Heart left ventricle (tissue), 16 donors: ENCODE results near the gene NELL1. TPM values are rescaled to one million over a fixed set of nuclear protein-coding genes. Genes with fewer than 3 reads are reported as not detected.

Experiments used
- ATAC-seq, 4 donors: fragments of 200-7000 bp; cut with Tn5 transposase; one replicate each; pipeline ENCODE4 v1.9.1; 2020 to 2022; ENCODE audit warnings: moderate library complexity in 4 of 4, mild to moderate bottlenecking in 3 of 4, moderate number of reproducible peaks in 1 of 4
- DNase-seq, 5 donors: peaks; one replicate each; pipeline ENCODE4 v3.0.0-alpha.2; 2020
- H3K27ac ChIP-seq, 12 donors: fragments of 200-600 bp; sonication (generic) in 4 of 12; one replicate each; pipeline versions ENCODE4 v1.5.0 to v1.8.0; 2016 to 2022; ENCODE audit warnings: mild to moderate bottlenecking in 2 of 12
- H3K27me3 ChIP-seq, 9 donors: fragments of 200-600 bp; sonication (generic) in 2 of 9; one replicate each; pipeline versions ENCODE4 v1.5.1 to v1.8.0; 2016 to 2022; ENCODE audit warnings: mild to moderate bottlenecking in 3 of 9
- H3K36me3 ChIP-seq, 9 donors: fragments of 200-600 bp; sonication (generic) in 2 of 9; one replicate each; pipeline versions ENCODE4 v1.5.0 to v1.8.0; 2018 to 2022; ENCODE audit warnings: mild to moderate bottlenecking in 2 of 9
- H3K4me1 ChIP-seq, 12 donors: fragments of 200-600 bp; sonication (generic) in 4 of 12; one replicate each; pipeline versions ENCODE4 v1.5.0 to v1.8.0; 2016 to 2022; ENCODE audit warnings: mild to moderate bottlenecking in 3 of 12
- H3K4me3 ChIP-seq, 12 donors: fragments of 200-600 bp; sonication (generic) in 4 of 12; one replicate each; pipeline versions ENCODE4 v1.5.0 to v1.8.0; 2017 to 2022; ENCODE audit warnings: mild to moderate bottlenecking in 9 of 12, moderate library complexity in 4 of 12
- H3K9me3 ChIP-seq, 12 donors: fragments of 200-600 bp; sonication (generic) in 4 of 12; one replicate each; pipeline versions ENCODE4 v1.5.0 to v1.8.0; 2016 to 2022; ENCODE audit warnings: mild to moderate bottlenecking in 1 of 12
- POLR2A ChIP-seq, 2 donors: fragments of 450-650 bp; IDR thresholded peaks; one replicate each; pipeline ENCODE4 v1.6.1; 2017; ENCODE audit warnings: antibody characterized with exemption in 2 of 2, mild to moderate bottlenecking in 2 of 2, moderate library complexity in 2 of 2
- WGBS, 4 donors: extraction: QIAGEN DNeasy Blood & Tissue Kit in 2 of 4; methylation state at CpG; one replicate each; pipeline versions ENCODE4 v1.1.5 to v1.1.7; 2013 to 2018; 5-methylcytosine and 5-hydroxymethylcytosine counted together
- intact Hi-C, 10 donors: fragments of 100-400 bp; cut with DNase I; formaldehyde crosslinking; loops; one replicate each; pipeline versions ENCODE4 v1.11.1 to v1.14.2; 2022
- polyA plus RNA-seq, 2 donors: library from polyadenylated mRNA; stranded (reverse); fragments of 200-250 nt; gene quantifications; one replicate each; pipeline ENCODE4 v1.2.3, GENCODE V29; 2013
- total RNA-seq, 9 donors: library from RNA; depleted of rRNA in 2 of 9; stranded (reverse); fragments of >200 nt in 2 of 9; fragmentation: NEBNext Ultra II Directional in 3 of 9; extraction: Animal tissue kit (Norgen Biotek cat#: 25700) in 3 of 9; gene quantifications; one replicate each; pipeline versions ENCODE4 v1.1.0 to v1.2.4, GENCODE V29; 2016 to 2023
- TF ChIP-seq, protein P1 (sequence below), 12 donors: fragments of 200-600 bp; sonication (generic) in 4 of 12; IDR thresholded peaks; one replicate each; pipeline versions ENCODE4 v1.5.0 to v1.8.0; 2018 to 2022; ENCODE audit warnings: antibody characterized with exemption in 12 of 12, mild to moderate bottlenecking in 5 of 12
- donor health status: ischemic (EF 13 %, LVEDD 7.1; RV severe dilation, severe dysfunction).
- donor health status: healthy with polysubstance abuse.
- donor health status: DM: no; HTN: yes; CAD: no.
- donor health status: DM: no; HTN: no; CAD: no.
- donor health status: ischemic (EF 25% LVEDD 6.9; RV normal size, moderate dysfunction).
- donor health status: ischemic (EF 25% LVEDD 5.7; RV mildly dilated, moderate dysfunction).
- donor health status: healthy.
- donor health status: DM: yes; HTN: yes; CAD: no.
- donor health status: ischemic (EF 35%, LVEDD 5.7; RV mildly dilated, moderate dysfunction).
- donor health status: nonischemic (EF 11% LVEDD 7.7; RV severe dilation, severe dysfunction).
- donor health status: DM: yes; HTN: yes; CAD: no.
- donor health status: PGD.
- donor health status: ischemic (EF 29% LVEDD 5.4; RV normal size, mild dysfunction).
- donor health status: nonischemic (EF 23%, LVEDD 6.1; RV moderate dilation, normal function).

NELL1 gene
- total and polyA plus RNA-seq, 11 donors, result 1.6 TPM; not detected in 10

DNA sequence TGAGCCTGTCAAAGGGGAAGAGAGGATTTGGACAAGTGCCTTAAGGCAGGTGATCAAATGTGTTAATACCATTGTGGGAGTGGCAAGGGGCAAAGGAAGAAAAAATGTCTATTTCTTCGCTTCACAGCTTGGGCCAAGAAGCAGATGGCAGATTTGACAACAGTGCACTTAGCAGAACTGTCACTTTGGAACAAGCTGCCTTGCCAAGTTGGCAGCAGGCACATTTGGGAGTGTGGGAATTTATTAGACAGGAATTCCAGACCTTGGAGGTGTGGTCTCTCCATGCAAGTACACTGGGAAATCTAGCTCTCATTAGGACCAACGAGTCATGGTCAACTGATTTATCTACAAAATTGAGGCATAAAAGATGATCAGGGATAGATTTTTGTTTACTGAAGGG, 265.1 kb downstream of the NELL1 start:
- intact Hi-C loops, result no loop called here
- DNase-seq (no peak), ATAC-seq (no peak)
- WGBS, 4 donors, result 43 to 70% (median 59%) methylated on average over 2 of the region's 2 CpGs
- H3K4me3 ChIP-seq, result no peak overlapping the region
- H3K27me3 ChIP-seq, result no peaks in the 10 kb centered on the region
- no peaks in the 10 kb centered on the region for H3K9me3 ChIP-seq
- no peaks in the 10 kb centered on the region for H3K4me1 ChIP-seq
- H3K27ac ChIP-seq, result no peak overlapping the region
- TF ChIP-seq, protein P1, sequence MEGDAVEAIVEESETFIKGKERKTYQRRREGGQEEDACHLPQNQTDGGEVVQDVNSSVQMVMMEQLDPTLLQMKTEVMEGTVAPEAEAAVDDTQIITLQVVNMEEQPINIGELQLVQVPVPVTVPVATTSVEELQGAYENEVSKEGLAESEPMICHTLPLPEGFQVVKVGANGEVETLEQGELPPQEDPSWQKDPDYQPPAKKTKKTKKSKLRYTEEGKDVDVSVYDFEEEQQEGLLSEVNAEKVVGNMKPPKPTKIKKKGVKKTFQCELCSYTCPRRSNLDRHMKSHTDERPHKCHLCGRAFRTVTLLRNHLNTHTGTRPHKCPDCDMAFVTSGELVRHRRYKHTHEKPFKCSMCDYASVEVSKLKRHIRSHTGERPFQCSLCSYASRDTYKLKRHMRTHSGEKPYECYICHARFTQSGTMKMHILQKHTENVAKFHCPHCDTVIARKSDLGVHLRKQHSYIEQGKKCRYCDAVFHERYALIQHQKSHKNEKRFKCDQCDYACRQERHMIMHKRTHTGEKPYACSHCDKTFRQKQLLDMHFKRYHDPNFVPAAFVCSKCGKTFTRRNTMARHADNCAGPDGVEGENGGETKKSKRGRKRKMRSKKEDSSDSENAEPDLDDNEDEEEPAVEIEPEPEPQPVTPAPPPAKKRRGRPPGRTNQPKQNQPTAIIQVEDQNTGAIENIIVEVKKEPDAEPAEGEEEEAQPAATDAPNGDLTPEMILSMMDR (IDR thresholded peaks at IDR 0.05), result no peak
- no peak for TF ChIP-seq POLR2A (IDR thresholded peaks at IDR 0.05)
- H3K36me3 ChIP-seq, result no peaks in the 10 kb centered on the region

DNA sequence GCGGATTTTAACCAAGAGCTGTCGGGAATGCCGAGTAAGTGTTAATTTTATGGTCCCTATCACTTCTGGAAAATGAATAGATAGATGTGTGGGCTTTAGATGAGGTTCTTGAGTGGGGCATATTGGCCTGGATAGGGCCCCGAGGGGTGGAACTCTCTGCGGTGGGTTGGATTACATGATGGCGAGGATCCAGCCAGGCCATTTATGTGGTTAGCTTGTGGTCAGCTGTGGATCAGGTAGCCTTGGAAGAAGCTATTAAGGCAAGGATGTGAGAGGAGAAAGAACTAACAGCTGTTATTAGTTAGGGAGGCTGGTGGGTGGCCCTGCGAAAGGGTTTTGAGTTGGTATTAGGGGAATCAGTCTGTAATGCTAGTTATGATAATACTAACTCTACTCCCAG, 268.4 kb downstream of the NELL1 start:
- intact Hi-C loops, result no loop called here
- no peaks in the 10 kb centered on the region for H3K27me3 ChIP-seq
- TF ChIP-seq, protein P1 (IDR thresholded peaks at IDR 0.05), result no peak
- no peak for TF ChIP-seq POLR2A (IDR thresholded peaks at IDR 0.05)
- no peak overlapping the region for H3K27ac ChIP-seq
- ATAC-seq (no peak), DNase-seq (no peak)
- no peaks in the 10 kb centered on the region for H3K9me3 ChIP-seq
- no peaks in the 10 kb centered on the region for H3K4me1 ChIP-seq
- H3K4me3 ChIP-seq, result no peak overlapping the region
- WGBS, 4 donors, result 78 to 92% (median 84%) methylated on average over 7 of the region's 7 CpGs
- H3K36me3 ChIP-seq, result no peaks in the 10 kb centered on the region

DNA sequence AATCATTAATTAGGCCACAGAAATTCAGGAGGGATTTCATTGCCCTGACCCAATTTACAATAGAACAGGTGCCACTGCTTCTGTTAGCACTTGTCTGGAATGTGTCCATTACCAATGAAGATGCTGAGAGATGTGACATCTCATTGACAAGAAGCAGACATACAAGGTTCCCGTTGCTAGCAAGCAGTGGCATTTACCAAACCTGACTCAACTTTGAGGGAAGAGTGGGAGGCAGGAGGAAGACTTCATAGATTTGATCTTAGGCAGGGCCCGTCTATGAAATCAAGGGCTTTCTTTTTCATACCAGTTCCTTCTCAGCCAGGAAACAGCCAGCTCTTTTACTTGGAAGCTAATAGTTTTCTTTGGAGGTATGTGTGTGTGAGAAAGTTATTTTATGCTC, 280.2 kb downstream of the NELL1 start:
- DNase-seq (no peak), ATAC-seq (no peak)
- Histone ChIP-seq H3K27me3 (no peaks in the 10 kb centered on the region), H3K4me3 (no peak overlapping the region), H3K9me3 (no peaks in the 10 kb centered on the region), H3K27ac (no peak overlapping the region), H3K36me3 (no peaks in the 10 kb centered on the region), H3K4me1 (no peaks in the 10 kb centered on the region)
- TF ChIP-seq, protein P1 (IDR thresholded peaks at IDR 0.05), result no peak
- TF ChIP-seq POLR2A (IDR thresholded peaks at IDR 0.05), result no peak
- intact Hi-C loops, result no loop called here
- WGBS, 4 donors, result 8 to 18% (median 14%) methylated on average over 2 of the region's 2 CpGs

DNA sequence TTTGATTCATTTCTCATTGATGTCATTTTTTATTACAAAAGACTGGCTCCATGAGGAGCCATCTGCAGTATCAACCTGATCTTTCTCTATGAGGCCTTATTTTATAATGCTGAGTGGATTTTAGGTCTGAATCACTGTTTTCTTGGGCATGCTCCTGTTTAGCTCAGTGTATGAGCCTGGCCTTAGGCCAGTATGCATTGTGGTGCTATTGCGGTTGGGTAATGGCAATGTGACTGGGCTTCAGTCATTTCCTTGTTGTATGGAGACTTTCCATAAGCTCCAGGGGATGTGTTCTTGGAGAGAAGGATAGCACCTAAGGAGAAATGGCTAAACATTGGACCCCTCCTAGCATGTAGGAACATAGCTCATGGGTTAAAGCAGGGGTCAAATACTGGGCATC, 293.2 kb downstream of the NELL1 start:
- ATAC-seq (no peak), DNase-seq (no peak)
- Histone ChIP-seq H3K27ac (no peak overlapping the region), H3K4me1 (no peaks in the 10 kb centered on the region), H3K4me3 (no peak overlapping the region), H3K36me3 (no peaks in the 10 kb centered on the region), H3K27me3 (no peaks in the 10 kb centered on the region), H3K9me3 (no peaks in the 10 kb centered on the region)
- intact Hi-C loops, result no loop called here
- WGBS, 4 donors, result 50 to 100% (median 97%) methylated on average over 1 of the region's 1 CpG
- TF ChIP-seq POLR2A (IDR thresholded peaks at IDR 0.05), result no peak
- TF ChIP-seq, protein P1 (IDR thresholded peaks at IDR 0.05), result no peak
